Heart left ventricle (tissue), 13 donors: Measurements from ENCODE around the gene PCDHGA6.

Experiments
- CTCF ChIP-seq, 12 donors: fragments of 200-600 bp; sonication (generic) in 4 of 12; IDR thresholded peaks; one replicate each; pipeline versions ENCODE4 v1.5.0 to v1.8.0; 2018 to 2022; ENCODE audit warnings: antibody characterized with exemption in 12 of 12, mild to moderate bottlenecking in 5 of 12
- POLR2A ChIP-seq, 2 donors: fragments of 450-650 bp; IDR thresholded peaks; one replicate each; pipeline ENCODE4 v1.6.1; 2017; ENCODE audit warnings: antibody characterized with exemption in 2 of 2, mild to moderate bottlenecking in 2 of 2, moderate library complexity in 2 of 2
- donor health status: ischemic (EF 13 %, LVEDD 7.1; RV severe dilation, severe dysfunction).
- donor health status: DM: no; HTN: yes; CAD: no.
- donor health status: DM: no; HTN: no; CAD: no.
- donor health status: ischemic (EF 25% LVEDD 6.9; RV normal size, moderate dysfunction).
- donor health status: ischemic (EF 25% LVEDD 5.7; RV mildly dilated, moderate dysfunction).
- donor health status: ischemic (EF 35%, LVEDD 5.7; RV mildly dilated, moderate dysfunction).
- donor health status: nonischemic (EF 11% LVEDD 7.7; RV severe dilation, severe dysfunction).
- donor health status: DM: yes; HTN: yes; CAD: no.
- donor health status: PGD.
- donor health status: ischemic (EF 29% LVEDD 5.4; RV normal size, mild dysfunction).
- donor health status: nonischemic (EF 23%, LVEDD 6.1; RV moderate dilation, normal function).

- TF ChIP-seq POLR2A (IDR thresholded peaks at IDR 0.05) = no peak
- no peak for TF ChIP-seq CTCF (IDR thresholded peaks at IDR 0.05)
These were observed 18.1 kb upstream of the PCDHGA6 start for GRCh38 chr5:141355641-141356040.
